T-helper 1 cell treated with Interleukin-12 subunit alpha and Interleukin-12 subunit beta and Interleukin-4 antibody, amounts not matched to agents 30 μg/mL and 1 μg/mL, for 36 hours (primary cell): ENCODE measurements around the gene KREMEN1.

Experiments
- H3K27ac Mint-ChIP-seq: one replicate; pipeline ENCODE4 v1.8.0; 2021; ENCODE audit warnings: mild to moderate bottlenecking, mixed read lengths
- H3K27me3 Mint-ChIP-seq: one replicate; pipeline ENCODE4 v1.8.0; 2021; ENCODE audit warnings: low read depth, mixed read lengths
- H3K36me3 Mint-ChIP-seq: one replicate; pipeline ENCODE4 v1.8.0; 2021; ENCODE audit warnings: low read depth, mixed read lengths
- H3K4me1 Mint-ChIP-seq: one replicate; pipeline ENCODE4 v1.8.0; 2021; ENCODE audit warnings: low read depth, mixed read lengths
- H3K4me3 Mint-ChIP-seq: one replicate; pipeline ENCODE4 v1.8.0; 2021; ENCODE audit warnings: mild to moderate bottlenecking, moderate library complexity, mixed read lengths
- H3K9me3 Mint-ChIP-seq: one replicate; pipeline ENCODE4 v1.8.0; 2021; ENCODE audit warnings: mixed read lengths

KREMEN1 gene

GRCh38 chr22:29216873-29217666, 144.2 kb downstream of the KREMEN1 start:
- H3K9me3 Mint-ChIP-seq = no peaks in the 10 kb centered on the region
- no peaks in the 10 kb centered on the region for H3K27me3 Mint-ChIP-seq
- H3K4me1 Mint-ChIP-seq = no peaks in the 10 kb centered on the region
- H3K27ac Mint-ChIP-seq = no peak overlapping the region
- H3K36me3 Mint-ChIP-seq = no peaks in the 10 kb centered on the region
- no peak overlapping the region for H3K4me3 Mint-ChIP-seq
